ENCODE results near the gene SYVN1. TPM values are rescaled to one million over a fixed set of nuclear protein-coding genes. Genes with fewer than 3 reads are reported as not detected.
A peak's percentile ranks its signal among the peaks of the same experiment; 100 is the strongest.

SYVN1 gene
- total and polyA plus RNA-seq, 12 donors, result 22.2 to 34.0 (median 26.1) TPM

DNA sequence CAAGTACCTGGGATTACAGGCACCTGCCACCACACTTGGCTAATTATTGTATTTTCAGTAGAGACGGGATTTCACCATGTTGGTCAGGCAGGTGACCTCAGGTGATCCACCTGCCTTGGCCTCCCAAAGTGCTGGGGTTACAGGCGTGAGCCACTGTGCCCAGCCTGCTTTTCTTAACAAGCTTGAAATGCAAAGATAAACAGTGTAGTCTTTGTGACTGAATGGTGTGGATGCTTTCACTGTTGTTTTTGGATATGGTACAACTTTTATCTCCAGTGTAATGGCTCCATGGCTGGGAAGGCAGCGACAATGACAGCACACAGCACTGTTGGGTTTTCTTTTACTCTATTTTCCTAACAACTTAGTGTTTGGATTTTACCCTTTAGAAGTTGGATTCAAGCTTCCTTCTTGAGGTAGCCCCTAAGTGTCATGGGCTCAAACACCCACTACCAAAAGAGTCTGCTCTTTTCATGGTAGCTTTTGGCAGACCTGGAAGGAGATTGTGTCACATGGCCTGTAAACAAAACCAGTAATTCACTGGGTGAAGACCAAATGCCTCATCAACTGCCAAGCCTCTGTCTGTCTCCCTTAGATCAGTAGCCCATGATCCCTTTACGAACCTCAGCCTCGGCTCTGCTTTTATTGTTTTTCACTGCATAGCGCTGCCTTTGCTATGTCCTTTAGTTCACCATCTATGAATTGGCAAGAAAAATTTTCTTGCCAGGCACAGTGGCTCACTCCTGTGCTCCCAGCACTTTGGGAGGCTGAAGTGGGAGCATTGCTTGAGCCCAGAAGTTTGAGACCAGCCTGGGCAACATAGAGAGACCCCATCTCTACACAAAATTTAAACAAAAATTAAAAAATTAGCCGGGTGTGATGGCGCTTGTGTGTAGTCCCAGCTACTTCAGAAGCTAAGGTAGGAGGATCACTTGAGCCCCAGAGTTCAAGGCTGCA lies 31.9 kb downstream of the SYVN1 start:
- H3K4me1 ChIP-seq, result peaks cover 0 to 59% (median 38%) of the 10 kb centered on the region in 9 donors
- WGBS, 2 donors, result 58 to 61% methylated on average over 8 of the region's 8 CpGs
- H3K27ac ChIP-seq, result peak overlapping the region; percentile 11 to 83 (median 74)
- TF ChIP-seq, protein P1, sequence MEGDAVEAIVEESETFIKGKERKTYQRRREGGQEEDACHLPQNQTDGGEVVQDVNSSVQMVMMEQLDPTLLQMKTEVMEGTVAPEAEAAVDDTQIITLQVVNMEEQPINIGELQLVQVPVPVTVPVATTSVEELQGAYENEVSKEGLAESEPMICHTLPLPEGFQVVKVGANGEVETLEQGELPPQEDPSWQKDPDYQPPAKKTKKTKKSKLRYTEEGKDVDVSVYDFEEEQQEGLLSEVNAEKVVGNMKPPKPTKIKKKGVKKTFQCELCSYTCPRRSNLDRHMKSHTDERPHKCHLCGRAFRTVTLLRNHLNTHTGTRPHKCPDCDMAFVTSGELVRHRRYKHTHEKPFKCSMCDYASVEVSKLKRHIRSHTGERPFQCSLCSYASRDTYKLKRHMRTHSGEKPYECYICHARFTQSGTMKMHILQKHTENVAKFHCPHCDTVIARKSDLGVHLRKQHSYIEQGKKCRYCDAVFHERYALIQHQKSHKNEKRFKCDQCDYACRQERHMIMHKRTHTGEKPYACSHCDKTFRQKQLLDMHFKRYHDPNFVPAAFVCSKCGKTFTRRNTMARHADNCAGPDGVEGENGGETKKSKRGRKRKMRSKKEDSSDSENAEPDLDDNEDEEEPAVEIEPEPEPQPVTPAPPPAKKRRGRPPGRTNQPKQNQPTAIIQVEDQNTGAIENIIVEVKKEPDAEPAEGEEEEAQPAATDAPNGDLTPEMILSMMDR (IDR thresholded peaks at IDR 0.05), result no peak
- ATAC-seq, result peak; percentile 20 to 73 (median 69)
- intact Hi-C loops (cut with DNase I), result no loop called here
- no peak for DNase-seq
- no peak overlapping the region for H3K4me3 ChIP-seq
- H3K27me3 ChIP-seq, result no peaks in the 10 kb centered on the region
- H3K9me3 ChIP-seq, result no peaks in the 10 kb centered on the region
- peaks cover 0 to 58% (median 7%) of the 10 kb centered on the region in 9 donors for H3K36me3 ChIP-seq

DNA sequence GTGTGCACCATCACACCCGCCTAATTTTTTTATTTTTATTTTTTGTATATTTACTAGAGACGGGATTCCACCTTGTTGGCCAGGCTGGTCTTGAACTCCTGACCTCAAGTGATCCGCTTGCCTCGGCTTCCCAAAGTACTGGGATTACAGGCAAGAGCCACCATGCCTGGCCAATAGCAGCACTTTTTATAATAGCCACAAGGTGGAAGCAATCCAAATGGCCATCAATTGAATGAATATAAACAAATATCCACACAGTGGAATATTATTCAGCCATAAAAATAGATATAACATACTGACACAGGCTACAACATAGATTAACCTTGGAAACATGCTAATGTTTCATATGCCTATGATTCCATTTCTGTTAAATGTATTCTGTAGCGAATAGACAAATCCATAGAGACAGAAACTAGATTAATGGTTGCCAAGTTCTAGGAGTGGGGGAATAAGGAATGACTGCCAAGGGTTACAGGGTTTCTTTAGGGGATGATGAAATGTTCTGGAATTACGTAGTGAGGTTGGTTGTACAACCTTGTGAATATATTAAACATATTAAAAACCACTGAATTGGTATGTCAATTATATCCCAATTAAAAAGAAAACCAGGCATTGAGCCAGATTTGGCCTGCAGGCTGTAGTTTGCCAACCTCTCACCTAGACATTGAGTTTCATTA lies 33.5 kb downstream of the SYVN1 start:
- Histone ChIP-seq H3K4me3 (no peak overlapping the region), H3K27me3 (no peaks in the 10 kb centered on the region), H3K9me3 (no peaks in the 10 kb centered on the region), H3K36me3 (peaks cover 0 to 52% (median 9%) of the 10 kb centered on the region in 9 donors), H3K27ac (peak overlapping the region in 6 of 10 donors; percentile 70 to 83 (median 79)), H3K4me1 (peaks cover under 1 to 67% (median 46%) of the 10 kb centered on the region in 9 donors)
- TF ChIP-seq, protein P1 (IDR thresholded peaks at IDR 0.05), result peak in 1 of 9 donors; percentile 9
- ATAC-seq (no peak), DNase-seq (no peak)
- intact Hi-C loops (cut with DNase I), result loop anchor here in 1 of 10 donors (2.0 kb wide), 1 partner anchor 72 kb away; no protein-coding TSS in a partner anchor
- WGBS, 2 donors, result 77 to 83% methylated on average over 6 of the region's 6 CpGs

DNA sequence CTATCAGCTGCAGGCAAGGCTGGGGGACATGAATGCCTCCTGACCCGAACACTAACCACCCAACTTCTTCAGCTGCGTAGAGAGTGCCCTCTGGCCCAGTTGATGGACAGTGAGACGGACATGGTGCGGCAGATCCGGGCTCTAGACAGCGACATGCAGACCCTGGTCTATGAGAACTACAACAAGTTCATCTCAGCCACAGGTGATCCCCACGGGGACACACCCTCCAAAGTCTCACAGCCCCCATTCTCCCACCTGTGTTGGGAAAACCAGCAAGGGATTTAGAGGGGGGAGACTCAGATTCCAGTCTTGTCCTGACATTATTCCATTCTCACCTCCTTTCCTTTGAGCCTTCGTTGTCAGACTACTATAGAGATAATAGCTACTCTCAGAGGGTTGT lies 37.4 kb downstream of the SYVN1 start:
- H3K27me3 ChIP-seq, result no peaks in the 10 kb centered on the region
- peak overlapping the region; percentile 67 to 96 (median 93) for H3K27ac ChIP-seq
- H3K9me3 ChIP-seq, result no peaks in the 10 kb centered on the region
- peak overlapping the region; percentile 75 to 94 (median 86) for H3K4me3 ChIP-seq
- WGBS, 2 donors, result 30 to 34% methylated on average over 8 of the region's 8 CpGs
- DNase-seq, result no peak
- peaks cover 0 to 33% (median 2%) of the 10 kb centered on the region in 9 donors for H3K36me3 ChIP-seq
- ATAC-seq, result peak in 3 of 8 donors; percentile 4 to 23 (median 6)
- TF ChIP-seq, protein P1 (IDR thresholded peaks at IDR 0.05), result no peak
- intact Hi-C loops (cut with DNase I), result loop anchor here in 4 of 10 donors (1.0 to 5.0 kb wide), 4 partner anchors 13 to 740 kb away; partner anchors contain the start of genes CDCA5 (in 2 of the 4), ZFPL1 (in 2 of the 4), ARL2 (in 1 of the 4) and RPS6KA4 (in 1 of the 4)
- H3K4me1 ChIP-seq, result peaks cover 4 to 39% (median 26%) of the 10 kb centered on the region in 9 donors

Measured in heart right ventricle (tissue), 16 donors.